Measurements from ENCODE around the gene RRP12. TPM values are rescaled to one million over a fixed set of nuclear protein-coding genes. Genes with fewer than 3 reads are reported as not detected.

The RRP12 gene
- total RNA-seq (ENCODE audit: unreplicated experiment), result 26.8 TPM
- long read RNA-seq, full-length matches to known transcripts, result 1 of 3 reads
- long read RNA-seq, partial matches to known transcripts, result 2 of 3 reads
- long read RNA-seq, other reads (novel, unspliced or antisense), result 0 of 3 reads

DNA sequence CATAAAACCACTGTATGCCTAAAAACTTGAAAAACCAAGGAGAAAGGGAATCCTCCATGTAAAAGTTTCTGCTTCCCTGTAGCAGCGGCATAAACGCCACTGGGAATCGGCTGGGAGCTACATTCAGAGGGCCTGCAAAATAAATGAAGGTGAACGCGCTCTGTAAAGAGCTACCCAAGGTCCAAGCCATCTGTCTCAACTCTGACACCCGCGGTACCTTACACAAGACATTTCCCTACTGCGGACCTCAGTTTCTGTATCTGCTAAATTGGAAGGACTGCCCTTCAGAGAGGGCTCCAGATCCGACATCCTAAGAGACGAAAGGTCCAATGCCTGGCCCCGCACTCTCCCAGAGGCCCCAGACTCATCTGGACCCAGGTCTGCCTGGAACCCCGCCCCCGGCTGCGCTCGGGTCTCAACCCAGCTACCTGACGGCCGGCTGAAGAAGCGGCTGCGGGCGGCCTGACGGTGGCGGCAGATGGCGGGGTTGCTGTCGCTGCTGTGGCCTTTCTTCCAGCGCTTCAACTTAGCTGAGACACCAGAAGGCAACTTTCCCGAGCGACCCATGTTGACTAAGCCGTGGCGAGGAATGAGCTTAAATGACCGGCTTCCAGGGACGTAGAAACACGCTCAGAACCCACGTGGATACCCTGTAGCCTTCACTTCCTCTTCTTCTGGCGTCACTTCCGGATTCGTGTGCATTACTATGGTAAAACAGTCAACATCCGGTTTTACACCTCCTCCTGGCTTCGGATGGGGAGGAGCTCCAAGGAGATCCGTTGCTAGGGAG, at the start of gene RRP12:
RRP12 (minus strand) TSS at position 676 of the 790 bp plus-strand sequence; CDS start at position 567, 109 bp downstream.
- DNase-seq, result peak; percentile 66
- TF ChIP-seq, protein P1, sequence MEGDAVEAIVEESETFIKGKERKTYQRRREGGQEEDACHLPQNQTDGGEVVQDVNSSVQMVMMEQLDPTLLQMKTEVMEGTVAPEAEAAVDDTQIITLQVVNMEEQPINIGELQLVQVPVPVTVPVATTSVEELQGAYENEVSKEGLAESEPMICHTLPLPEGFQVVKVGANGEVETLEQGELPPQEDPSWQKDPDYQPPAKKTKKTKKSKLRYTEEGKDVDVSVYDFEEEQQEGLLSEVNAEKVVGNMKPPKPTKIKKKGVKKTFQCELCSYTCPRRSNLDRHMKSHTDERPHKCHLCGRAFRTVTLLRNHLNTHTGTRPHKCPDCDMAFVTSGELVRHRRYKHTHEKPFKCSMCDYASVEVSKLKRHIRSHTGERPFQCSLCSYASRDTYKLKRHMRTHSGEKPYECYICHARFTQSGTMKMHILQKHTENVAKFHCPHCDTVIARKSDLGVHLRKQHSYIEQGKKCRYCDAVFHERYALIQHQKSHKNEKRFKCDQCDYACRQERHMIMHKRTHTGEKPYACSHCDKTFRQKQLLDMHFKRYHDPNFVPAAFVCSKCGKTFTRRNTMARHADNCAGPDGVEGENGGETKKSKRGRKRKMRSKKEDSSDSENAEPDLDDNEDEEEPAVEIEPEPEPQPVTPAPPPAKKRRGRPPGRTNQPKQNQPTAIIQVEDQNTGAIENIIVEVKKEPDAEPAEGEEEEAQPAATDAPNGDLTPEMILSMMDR (IDR thresholded peaks at IDR 0.05; ENCODE audit: partially characterized antibody, unreplicated experiment), result no peak
- Mint-ChIP-seq H3K4me1 (ENCODE audit: low read depth, unreplicated experiment) (no peaks in the 10 kb centered on the region), H3K27me3 (ENCODE audit: unreplicated experiment) (peaks cover 4% of the 10 kb centered on the region), H3K4me3 (ENCODE audit: unreplicated experiment) (peak within 1 kb of the TSS; percentile 90), H3K36me3 (ENCODE audit: unreplicated experiment) (no peaks in the 10 kb centered on the region), H3K9me3 (ENCODE audit: unreplicated experiment) (peaks cover 4% of the 10 kb centered on the region), H3K27ac (ENCODE audit: unreplicated experiment) (peak within 1 kb of the TSS; percentile 87)

DNA sequence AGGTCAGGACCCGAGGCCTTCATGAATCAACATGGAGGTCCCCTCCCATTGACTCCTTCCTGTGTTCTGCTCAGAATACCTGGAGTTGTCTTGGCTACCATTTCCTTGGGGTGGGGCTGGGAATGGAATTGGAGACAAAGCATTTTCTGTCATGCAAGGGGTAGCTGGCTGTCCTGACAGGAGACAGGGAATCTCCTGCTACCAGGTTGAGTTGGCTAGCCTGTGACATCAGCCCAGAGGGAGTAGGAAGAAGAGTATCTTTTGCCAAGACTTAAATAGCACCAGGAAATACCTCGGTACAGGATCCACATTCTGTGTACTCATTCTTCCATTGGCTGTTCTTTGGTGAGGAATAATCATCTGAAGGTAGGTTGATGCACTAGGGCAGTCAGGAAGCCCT, 49.7 kb upstream of the RRP12 start:
- peaks cover 2% of the 10 kb centered on the region for H3K9me3 Mint-ChIP-seq (ENCODE audit: unreplicated experiment)
- peaks cover 5% of the 10 kb centered on the region for H3K4me1 Mint-ChIP-seq (ENCODE audit: low read depth, unreplicated experiment)
- no peak for DNase-seq
- peaks cover 12% of the 10 kb centered on the region for H3K27me3 Mint-ChIP-seq (ENCODE audit: unreplicated experiment)
- peaks cover 8% of the 10 kb centered on the region for H3K36me3 Mint-ChIP-seq (ENCODE audit: unreplicated experiment)
- TF ChIP-seq, protein P1 (IDR thresholded peaks at IDR 0.05; ENCODE audit: partially characterized antibody, unreplicated experiment), result no peak
- H3K27ac Mint-ChIP-seq (ENCODE audit: unreplicated experiment), result no peak overlapping the region
- peak overlapping the region; percentile 1 for H3K4me3 Mint-ChIP-seq (ENCODE audit: unreplicated experiment)

- TF ChIP-seq, protein P1 (IDR thresholded peaks at IDR 0.05; ENCODE audit: partially characterized antibody, unreplicated experiment), result no peak
- peaks cover 3% of the 10 kb centered on the region for H3K9me3 Mint-ChIP-seq (ENCODE audit: unreplicated experiment)
- DNase-seq, result peak; percentile 92
- H3K4me3 Mint-ChIP-seq (ENCODE audit: unreplicated experiment), result peak within 1 kb of the TSS; percentile 95
- H3K4me1 Mint-ChIP-seq (ENCODE audit: low read depth, unreplicated experiment), result peaks cover 9% of the 10 kb centered on the region
- no peaks in the 10 kb centered on the region for H3K36me3 Mint-ChIP-seq (ENCODE audit: unreplicated experiment)
- peak within 1 kb of the TSS; percentile 90 for H3K27ac Mint-ChIP-seq (ENCODE audit: unreplicated experiment)
- H3K27me3 Mint-ChIP-seq (ENCODE audit: unreplicated experiment), result no peaks in the 10 kb centered on the region
These were observed 44.8 kb upstream of the RRP12 start, which contains the start of the genes EXOSC1 and ZDHHC16 for GRCh38 chr10:97445722-97446639. EXOSC1 (minus strand) TSS chr10:97446006; CDS start chr10:97445985, 21 bp downstream. ZDHHC16 (plus strand) TSS chr10:97446175; CDS start chr10:97451676, 5,501 bp downstream.

- DNase-seq, result no peak
- Mint-ChIP-seq H3K4me3 (ENCODE audit: unreplicated experiment) (peak overlapping the region; percentile 95), H3K27ac (ENCODE audit: unreplicated experiment) (peak overlapping the region; percentile 90), H3K27me3 (ENCODE audit: unreplicated experiment) (no peaks in the 10 kb centered on the region), H3K4me1 (ENCODE audit: low read depth, unreplicated experiment) (peaks cover 9% of the 10 kb centered on the region), H3K36me3 (ENCODE audit: unreplicated experiment) (no peaks in the 10 kb centered on the region), H3K9me3 (ENCODE audit: unreplicated experiment) (peaks cover 3% of the 10 kb centered on the region)
- TF ChIP-seq, protein P1 (IDR thresholded peaks at IDR 0.05; ENCODE audit: partially characterized antibody, unreplicated experiment), result no peak
These were observed 44.2 kb upstream of the RRP12 start for GRCh38 chr10:97445357-97445721.

All from glutamatergic neuron (in vitro differentiated cells).